ENCODE data around the gene MYO5C. TPM values are rescaled to one million over a fixed set of nuclear protein-coding genes. Genes with fewer than 3 reads are reported as not detected.

Gene MYO5C
- total and polyA plus RNA-seq, 2 donors (not counting 1 experiment from before 2014, with no cell fraction given): under 0.01 to 0.07 TPM

DNA sequence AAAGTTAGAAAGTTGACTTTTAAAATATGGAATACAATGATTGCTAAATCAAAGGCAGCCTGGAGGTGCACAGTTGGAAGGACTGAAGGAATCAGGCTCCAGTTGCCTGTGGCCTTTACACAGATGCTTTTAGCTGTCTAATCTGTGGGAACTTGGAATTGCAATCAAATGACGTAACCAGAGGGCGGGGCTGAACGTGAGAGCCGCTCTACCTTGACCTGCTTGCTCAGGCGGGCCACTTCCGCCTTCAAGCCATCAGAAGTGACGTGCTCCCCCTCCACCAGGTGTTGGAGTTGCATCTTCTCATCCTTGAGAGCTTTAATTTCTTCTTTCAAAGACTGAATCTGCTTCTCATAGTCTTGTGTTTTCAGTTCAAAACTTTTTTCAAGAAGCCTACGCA, 66.7 kb downstream of the MYO5C start:
- Histone ChIP-seq H4K20me1 (ENCODE audit: control insufficient read depth, extremely low read depth, insufficient read depth, low read length) (no peaks in the 10 kb centered on the region), H2AFZ (ENCODE audit: low read length) (no peak overlapping the region), H3K4me2 (ENCODE audit: extremely low read depth, insufficient read depth, low read length) (no peak overlapping the region), H3K27ac (ENCODE audit: insufficient read depth, low read length) (no peak overlapping the region), H3K36me3 (ENCODE audit: control insufficient read depth, insufficient read depth, low read length) (no peaks in the 10 kb centered on the region), H3K9me3 (ENCODE audit: control insufficient read depth, insufficient read depth, low read depth, low read length) (no peaks in the 10 kb centered on the region), H3K4me1 (ENCODE audit: control insufficient read depth, extremely low read depth, insufficient read depth, low read length) (no peaks in the 10 kb centered on the region), H3K27me3 (ENCODE audit: control insufficient read depth, insufficient read depth, low read length) (no peaks in the 10 kb centered on the region), H3K79me2 (ENCODE audit: control insufficient read depth, insufficient read depth, low read length) (no peaks in the 10 kb centered on the region), H3K4me3 (replicated peaks in 1 of 4; ENCODE audit: control extremely low read depth in 1 of 4, insufficient read depth in 1 of 4, low read depth in 3 of 4, low read length in 4 of 4) (no peak overlapping the region), H3K9ac (ENCODE audit: insufficient read depth, low read length) (no peak overlapping the region)
- peak in 1 of 2 donors; percentile 13 for DNase-seq (ENCODE audit: low read depth in 2 of 2)
- no peak for TF ChIP-seq CTCF (conservative IDR thresholded peaks at IDR 0.05 in 1 of 2, IDR thresholded peaks at IDR 0.05 in 1 of 2; ENCODE audit: low read depth in 1 of 2, low read length in 2 of 2)
- TF ChIP-seq EZH2 (IDR thresholded peaks at IDR 0.05; ENCODE audit: low read length, missing control alignments): no peak

DNA sequence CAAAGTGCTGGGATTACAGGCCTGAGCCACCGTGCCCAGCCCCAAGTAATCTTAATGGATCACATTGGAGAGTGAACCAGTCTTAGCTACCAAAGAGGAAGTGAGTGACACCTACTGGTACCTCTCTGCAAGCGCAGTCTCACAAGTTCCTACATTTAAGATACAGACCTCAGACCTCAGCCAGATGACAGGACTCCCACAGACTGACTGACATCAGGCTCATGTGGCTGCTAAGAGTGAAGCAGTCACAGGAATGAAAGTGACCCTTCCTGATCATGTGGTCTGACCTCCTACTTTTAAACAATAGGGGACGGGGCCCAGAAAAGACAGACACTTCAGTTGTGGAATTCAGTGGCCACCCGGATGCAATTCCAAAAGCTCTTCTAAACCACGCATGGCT, 68.1 kb downstream of the MYO5C start:
- H2AFZ ChIP-seq (ENCODE audit: low read length): no peak overlapping the region
- no peak overlapping the region for H3K4me2 ChIP-seq (ENCODE audit: extremely low read depth, insufficient read depth, low read length)
- no peak for TF ChIP-seq EZH2 (IDR thresholded peaks at IDR 0.05; ENCODE audit: low read length, missing control alignments)
- TF ChIP-seq CTCF (conservative IDR thresholded peaks at IDR 0.05 in 1 of 2, IDR thresholded peaks at IDR 0.05 in 1 of 2; ENCODE audit: low read depth in 1 of 2, low read length in 2 of 2): peak; percentile 83 to 88
- H4K20me1 ChIP-seq (ENCODE audit: control insufficient read depth, extremely low read depth, insufficient read depth, low read length): no peaks in the 10 kb centered on the region
- no peaks in the 10 kb centered on the region for H3K4me1 ChIP-seq (ENCODE audit: control insufficient read depth, extremely low read depth, insufficient read depth, low read length)
- no peak overlapping the region for H3K9ac ChIP-seq (ENCODE audit: insufficient read depth, low read length)
- H3K27me3 ChIP-seq (ENCODE audit: control insufficient read depth, insufficient read depth, low read length): peaks cover 1% of the 10 kb centered on the region
- no peak overlapping the region for H3K27ac ChIP-seq (ENCODE audit: insufficient read depth, low read length)
- peak; percentile 76 to 87 for DNase-seq (ENCODE audit: low read depth in 2 of 2)
- no peaks in the 10 kb centered on the region for H3K36me3 ChIP-seq (ENCODE audit: control insufficient read depth, insufficient read depth, low read length)
- no peak overlapping the region for H3K4me3 ChIP-seq (replicated peaks in 1 of 4; ENCODE audit: control extremely low read depth in 1 of 4, insufficient read depth in 1 of 4, low read depth in 3 of 4, low read length in 4 of 4)
- no peaks in the 10 kb centered on the region for H3K9me3 ChIP-seq (ENCODE audit: control insufficient read depth, insufficient read depth, low read depth, low read length)
- no peaks in the 10 kb centered on the region for H3K79me2 ChIP-seq (ENCODE audit: control insufficient read depth, insufficient read depth, low read length)

GRCh38 chr15:52225230-52225629, 70.4 kb downstream of the MYO5C start:
- Histone ChIP-seq H3K36me3 (ENCODE audit: control insufficient read depth, insufficient read depth, low read length) (no peaks in the 10 kb centered on the region), H4K20me1 (ENCODE audit: control insufficient read depth, extremely low read depth, insufficient read depth, low read length) (no peaks in the 10 kb centered on the region), H3K27ac (ENCODE audit: insufficient read depth, low read length) (no peak overlapping the region), H3K9me3 (ENCODE audit: control insufficient read depth, insufficient read depth, low read depth, low read length) (no peaks in the 10 kb centered on the region), H2AFZ (ENCODE audit: low read length) (no peak overlapping the region), H3K4me3 (replicated peaks in 1 of 4; ENCODE audit: control extremely low read depth in 1 of 4, insufficient read depth in 1 of 4, low read depth in 3 of 4, low read length in 4 of 4) (no peak overlapping the region), H3K79me2 (ENCODE audit: control insufficient read depth, insufficient read depth, low read length) (no peaks in the 10 kb centered on the region), H3K4me2 (ENCODE audit: extremely low read depth, insufficient read depth, low read length) (no peak overlapping the region), H3K27me3 (ENCODE audit: control insufficient read depth, insufficient read depth, low read length) (peaks cover 9% of the 10 kb centered on the region), H3K4me1 (ENCODE audit: control insufficient read depth, extremely low read depth, insufficient read depth, low read length) (no peaks in the 10 kb centered on the region), H3K9ac (ENCODE audit: insufficient read depth, low read length) (no peak overlapping the region)
- TF ChIP-seq EZH2 (IDR thresholded peaks at IDR 0.05; ENCODE audit: low read length, missing control alignments): no peak
- no peak for TF ChIP-seq CTCF (conservative IDR thresholded peaks at IDR 0.05 in 1 of 2, IDR thresholded peaks at IDR 0.05 in 1 of 2; ENCODE audit: low read depth in 1 of 2, low read length in 2 of 2)
- DNase-seq (ENCODE audit: low read depth in 2 of 2): no peak
